Esophagus squamous epithelium (tissue), 5 donors: ENCODE measurements around the gene RTF2. TPM values are rescaled to one million over a fixed set of nuclear protein-coding genes. Genes with fewer than 3 reads are reported as not detected.

Experiments
- DNase-seq: peaks from one replicate; lab custom pipeline; 2025; lab: John Stamatoyannopoulos, UW
- H3K27ac ChIP-seq, 4 donors: fragments of 200-600 bp; sonication (generic); one replicate each; pipeline ENCODE4 v1.5.1; 2016 to 2019; ENCODE audit warnings: mild to moderate bottlenecking in 1 of 4
- H3K27me3 ChIP-seq, 4 donors: fragments of 200-600 bp; sonication (generic); 1 replicate in 3 of 4; 2 replicates in 1 of 4; pipeline versions ENCODE4 v1.5.1 to v1.6.0; 2017 to 2021; ENCODE audit warnings: antibody characterized with exemption in 1 of 4
- H3K36me3 ChIP-seq, 3 donors: fragments of 200-600 bp; sonication (generic); one replicate each; pipeline ENCODE4 v1.5.1; 2016 to 2019
- H3K4me1 ChIP-seq, 3 donors: fragments of 200-600 bp; sonication (generic); one replicate each; pipeline ENCODE4 v1.5.1; 2017 to 2019
- H3K4me3 ChIP-seq, 4 donors: fragments of 200-600 bp; sonication (generic); 1 replicate in 3 of 4; 2 replicates in 1 of 4; pipeline ENCODE4 v1.5.1; 2016 to 2019; ENCODE audit warnings: mild to moderate bottlenecking in 2 of 4, moderate library complexity in 1 of 4
- H3K9me3 ChIP-seq, 3 donors: fragments of 200-600 bp; sonication (generic); one replicate each; pipeline ENCODE4 v1.5.1; 2016 to 2019
- POLR2A ChIP-seq, 4 donors: fragments of 450-650 bp; IDR thresholded peaks; one replicate each; pipeline ENCODE4 v1.6.1; 2017; ENCODE audit warnings: antibody characterized with exemption in 4 of 4, mild to moderate bottlenecking in 4 of 4, moderate library complexity in 3 of 4
- WGBS, 2 donors: methylation state at CpG; one replicate each; pipeline ENCODE4 v1.1.5; 2018; 5-methylcytosine and 5-hydroxymethylcytosine counted together
- intact Hi-C: fragments of 100-400 bp; cut with DNase I; formaldehyde crosslinking; loops from one replicate; pipeline ENCODE4 v1.15.0; 2022
- total RNA-seq, 4 donors: library from RNA; depleted of rRNA; stranded (reverse); fragments of >200 nt; gene quantifications; one replicate each; pipeline ENCODE4 v1.1.0, GENCODE V29; 2016
- TF ChIP-seq, protein P1 (sequence below), 6 experiments: fragments of 450-650 bp in 4 of 6; fragments of 200-600 bp in 2 of 6; sonication (generic) in 2 of 6; IDR thresholded peaks; one replicate each; pipeline ENCODE4 v1.5.1; 2016 to 2019; ENCODE audit warnings: antibody characterized with exemption in 6 of 6, mild to moderate bottlenecking in 4 of 6, moderate library complexity in 4 of 6
- donor health status: DM: yes; HTN: yes; CAD: no.

Gene RTF2
- total RNA-seq, 4 donors from 2014 or later, result 40.3 to 53.6 (median 44.7) TPM

DNA sequence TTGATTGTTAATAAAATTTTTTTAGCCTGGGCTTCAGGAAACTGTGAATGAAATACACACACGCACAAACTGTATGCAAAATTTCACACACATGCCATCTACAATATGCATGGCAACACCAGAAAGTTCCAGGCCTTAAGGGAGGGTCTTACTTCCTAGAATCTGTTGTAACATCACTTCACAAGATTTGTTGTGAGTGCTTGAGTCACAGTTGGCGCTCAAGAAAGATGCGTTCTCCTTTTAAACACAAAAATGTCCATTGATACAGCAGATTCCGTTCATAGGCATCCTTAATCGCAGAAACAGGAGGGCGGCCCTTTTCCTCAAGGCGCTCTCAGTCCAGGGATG, 485 bp upstream of the RTF2 start:
- intact Hi-C loops, result loop anchor here (10.0 kb wide), 1 partner anchor 73 kb away; the partner anchor contains the start of genes AURKA and CSTF1
- DNase-seq, result no peak
- Histone ChIP-seq H3K4me1 (peaks cover 6 to 45% (median 12%) of the 10 kb centered on the region in 3 donors), H3K4me3 (peak overlapping the region; percentile 59 to 85 (median 70)), H3K27ac (peak overlapping the region; percentile 90 to 95 (median 90)), H3K9me3 (no peaks in the 10 kb centered on the region), H3K27me3 (no peaks in the 10 kb centered on the region), H3K36me3 (peaks cover 0 to 24% (median 0%) of the 10 kb centered on the region in 3 donors)
- 6 to 17% methylated on average over 3 to 4 of the region's 7 CpGs for WGBS, 2 donors
- no peak for TF ChIP-seq POLR2A (IDR thresholded peaks at IDR 0.05)

DNA sequence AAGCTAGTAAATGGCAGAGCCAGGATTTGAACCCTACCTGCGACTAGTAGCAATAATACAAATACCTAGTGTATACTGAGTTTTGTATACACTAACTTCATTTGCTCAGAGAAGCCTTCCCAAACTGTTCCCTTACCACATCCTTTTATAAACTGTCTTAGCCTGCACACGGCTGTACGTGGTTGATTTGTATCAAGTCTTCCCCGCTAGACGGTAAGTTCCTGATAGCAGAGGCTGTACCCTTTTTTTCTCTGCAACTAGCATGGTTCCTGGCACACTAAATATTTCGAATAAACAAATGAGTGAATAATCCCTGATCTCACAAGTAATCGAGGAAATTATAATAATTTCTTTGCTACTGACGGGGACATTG, 636 bp downstream of the RTF2 start:
- H3K4me3 ChIP-seq, result peak overlapping the region; percentile 59 to 85 (median 70)
- intact Hi-C loops, result loop anchor here (10.0 kb wide), 1 partner anchor 74 kb away; the partner anchor contains the start of genes AURKA and CSTF1
- no peaks in the 10 kb centered on the region for H3K9me3 ChIP-seq
- peaks cover 5 to 35% (median 6%) of the 10 kb centered on the region in 3 donors for H3K36me3 ChIP-seq
- 12 to 20% methylated on average over 8 of the region's 8 CpGs for WGBS, 2 donors
- DNase-seq, result no peak
- TF ChIP-seq, protein P1, sequence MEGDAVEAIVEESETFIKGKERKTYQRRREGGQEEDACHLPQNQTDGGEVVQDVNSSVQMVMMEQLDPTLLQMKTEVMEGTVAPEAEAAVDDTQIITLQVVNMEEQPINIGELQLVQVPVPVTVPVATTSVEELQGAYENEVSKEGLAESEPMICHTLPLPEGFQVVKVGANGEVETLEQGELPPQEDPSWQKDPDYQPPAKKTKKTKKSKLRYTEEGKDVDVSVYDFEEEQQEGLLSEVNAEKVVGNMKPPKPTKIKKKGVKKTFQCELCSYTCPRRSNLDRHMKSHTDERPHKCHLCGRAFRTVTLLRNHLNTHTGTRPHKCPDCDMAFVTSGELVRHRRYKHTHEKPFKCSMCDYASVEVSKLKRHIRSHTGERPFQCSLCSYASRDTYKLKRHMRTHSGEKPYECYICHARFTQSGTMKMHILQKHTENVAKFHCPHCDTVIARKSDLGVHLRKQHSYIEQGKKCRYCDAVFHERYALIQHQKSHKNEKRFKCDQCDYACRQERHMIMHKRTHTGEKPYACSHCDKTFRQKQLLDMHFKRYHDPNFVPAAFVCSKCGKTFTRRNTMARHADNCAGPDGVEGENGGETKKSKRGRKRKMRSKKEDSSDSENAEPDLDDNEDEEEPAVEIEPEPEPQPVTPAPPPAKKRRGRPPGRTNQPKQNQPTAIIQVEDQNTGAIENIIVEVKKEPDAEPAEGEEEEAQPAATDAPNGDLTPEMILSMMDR (IDR thresholded peaks at IDR 0.05), result no peak
- TF ChIP-seq POLR2A (IDR thresholded peaks at IDR 0.05), result no peak
- no peaks in the 10 kb centered on the region for H3K27me3 ChIP-seq
- H3K4me1 ChIP-seq, result peaks cover 6 to 44% (median 12%) of the 10 kb centered on the region in 3 donors
- H3K27ac ChIP-seq, result peak overlapping the region; percentile 90 to 95 (median 90)

DNA sequence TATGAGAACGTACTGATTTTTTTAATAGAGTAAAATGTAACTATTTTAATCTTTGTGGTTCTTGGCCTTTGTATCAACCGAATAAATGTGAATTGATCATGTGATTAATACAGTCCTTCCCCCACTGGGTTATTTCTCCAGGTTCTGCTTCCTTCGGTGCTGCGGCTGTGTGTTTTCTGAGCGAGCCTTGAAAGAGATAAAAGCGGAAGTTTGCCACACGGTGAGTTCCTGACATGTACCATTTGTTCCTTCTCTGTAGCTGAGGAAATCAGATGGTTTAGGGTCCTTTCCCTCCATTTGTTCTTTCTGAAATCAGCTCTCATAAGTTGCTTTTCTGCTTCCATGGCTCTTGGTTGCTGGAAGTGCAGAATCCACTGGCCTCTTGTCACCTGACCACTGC, 15.5 kb downstream of the RTF2 start:
- Histone ChIP-seq H3K4me1 (no peaks in the 10 kb centered on the region), H3K27ac (no peak overlapping the region), H3K4me3 (no peak overlapping the region), H3K27me3 (no peaks in the 10 kb centered on the region), H3K9me3 (no peaks in the 10 kb centered on the region), H3K36me3 (peaks cover 8 to 100% (median 31%) of the 10 kb centered on the region in 3 donors)
- no peak for DNase-seq
- intact Hi-C loops, result no loop called here
- 78 to 81% methylated on average over 4 to 7 of the region's 7 CpGs for WGBS, 2 donors
- TF ChIP-seq, protein P1 (IDR thresholded peaks at IDR 0.05), result no peak
- TF ChIP-seq POLR2A (IDR thresholded peaks at IDR 0.05), result no peak

DNA sequence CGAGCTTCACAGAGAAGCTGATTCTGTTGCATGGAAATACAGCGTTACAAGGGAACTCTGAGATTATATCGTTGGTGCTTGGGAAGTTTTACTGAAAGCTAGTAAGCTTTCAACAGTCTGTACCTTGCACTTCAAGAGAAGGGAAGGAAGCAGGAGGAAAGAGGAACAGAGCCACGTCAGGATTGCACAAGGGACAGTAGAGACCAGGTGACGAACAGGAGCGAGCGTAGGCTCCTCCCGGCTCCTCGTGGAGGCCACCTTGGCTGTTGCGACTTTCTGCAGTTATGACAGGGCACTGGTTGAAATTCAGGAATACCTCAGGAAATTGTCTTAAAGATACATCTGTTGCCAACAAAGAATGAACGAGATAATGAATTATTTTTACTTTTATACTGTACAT, 18.8 kb downstream of the RTF2 start:
- DNase-seq, result no peak
- no peak for TF ChIP-seq POLR2A (IDR thresholded peaks at IDR 0.05)
- TF ChIP-seq, protein P1 (IDR thresholded peaks at IDR 0.05), result no peak
- intact Hi-C loops, result no loop called here
- Histone ChIP-seq H3K36me3 (peaks cover 8 to 100% (median 22%) of the 10 kb centered on the region in 3 donors), H3K4me1 (no peaks in the 10 kb centered on the region), H3K27ac (no peak overlapping the region), H3K9me3 (no peaks in the 10 kb centered on the region), H3K27me3 (no peaks in the 10 kb centered on the region), H3K4me3 (no peak overlapping the region)
- 85 to 91% methylated on average over 11 of the region's 11 CpGs for WGBS, 2 donors

DNA sequence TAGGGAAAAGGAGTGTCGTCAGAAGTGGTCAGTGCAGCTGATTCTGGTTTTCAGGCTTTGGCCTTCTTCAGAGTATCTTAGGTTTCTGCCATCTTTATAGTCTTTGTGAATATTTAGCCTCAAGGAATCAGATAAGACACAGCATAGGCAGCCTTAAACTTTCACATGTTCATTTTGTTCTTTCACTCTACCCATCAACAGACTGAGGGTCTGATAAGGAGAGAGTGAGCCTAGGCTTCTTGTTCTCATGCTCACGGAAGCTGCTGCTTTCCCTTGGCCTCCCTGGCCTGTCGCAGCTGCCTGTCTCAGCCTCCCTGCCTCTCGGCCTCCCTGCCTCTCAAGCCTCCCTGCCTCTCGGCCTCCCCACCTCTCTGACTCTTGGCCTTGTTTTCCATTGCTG, 20.1 kb downstream of the RTF2 start:
- Histone ChIP-seq H3K9me3 (no peaks in the 10 kb centered on the region), H3K27ac (no peak overlapping the region), H3K36me3 (peaks cover 8 to 99% (median 22%) of the 10 kb centered on the region in 3 donors), H3K4me1 (no peaks in the 10 kb centered on the region), H3K27me3 (no peaks in the 10 kb centered on the region), H3K4me3 (no peak overlapping the region)
- TF ChIP-seq, protein P1 (IDR thresholded peaks at IDR 0.05), result no peak
- no peak for TF ChIP-seq POLR2A (IDR thresholded peaks at IDR 0.05)
- no peak for DNase-seq
- 92 to 96% methylated on average over 5 of the region's 5 CpGs for WGBS, 2 donors
- intact Hi-C loops, result no loop called here

DNA sequence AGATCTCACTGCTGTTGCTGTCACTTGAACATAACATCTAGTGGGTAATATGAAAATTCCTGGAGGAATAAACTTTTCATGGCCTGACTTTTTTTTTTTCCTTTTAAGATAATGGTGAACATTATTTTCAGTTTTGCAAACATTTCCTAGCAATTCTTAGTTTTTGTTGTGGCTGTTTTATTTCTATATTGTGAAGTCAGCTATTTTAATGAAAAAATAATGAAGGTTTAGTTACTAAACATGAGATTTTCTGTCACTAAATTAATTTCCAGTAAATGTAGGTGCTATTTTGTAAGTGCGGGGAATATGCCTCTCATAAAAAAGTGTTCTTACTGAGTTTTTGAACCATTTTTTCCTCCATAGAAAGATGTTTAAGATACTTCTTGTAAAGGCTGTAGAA, 32.7 kb downstream of the RTF2 start:
- H3K36me3 ChIP-seq, result peaks cover 6 to 64% (median 7%) of the 10 kb centered on the region in 3 donors
- DNase-seq, result no peak
- H3K27me3 ChIP-seq, result no peaks in the 10 kb centered on the region
- intact Hi-C loops, result no loop called here
- no peaks in the 10 kb centered on the region for H3K4me1 ChIP-seq
- no peaks in the 10 kb centered on the region for H3K9me3 ChIP-seq
- no peak for TF ChIP-seq POLR2A (IDR thresholded peaks at IDR 0.05)
- TF ChIP-seq, protein P1 (IDR thresholded peaks at IDR 0.05), result no peak
- no peak overlapping the region for H3K4me3 ChIP-seq
- WGBS, 2 donors, result 97 to 100% methylated on average over 1 of the region's 1 CpG
- no peak overlapping the region for H3K27ac ChIP-seq
